Activated naive CD4-positive, alpha-beta T cell treated with anti-CD3 and anti-CD28 coated beads, Interleukin-2, amount 10 ng/mL, durations not matched to agents 7 days and 5 days (primary cell): ENCODE data around the gene TRIM3.

Experiments
- CTCF ChIA-PET: fragments of 350-600 bp; sonication (Branson Sonifier 250); formaldehyde crosslinking; loops from one replicate; lab custom pipeline; 2021; ENCODE audit warnings: antibody characterized with exemption; lab: Charles Lee
- DNase-seq: peaks from one replicate; pipeline ENCODE4 v3.0.0-alpha.2; 2020
- H3K27ac Mint-ChIP-seq: one replicate; pipeline ENCODE4 v1.8.0; 2021; ENCODE audit warnings: mild to moderate bottlenecking, moderate library complexity, mixed read lengths
- H3K27me3 Mint-ChIP-seq: one replicate; pipeline ENCODE4 v1.8.0; 2021; ENCODE audit warnings: mild to moderate bottlenecking, mixed read lengths
- H3K36me3 Mint-ChIP-seq: one replicate; pipeline ENCODE4 v1.8.0; 2021; ENCODE audit warnings: mixed read lengths
- H3K4me1 Mint-ChIP-seq: one replicate; pipeline ENCODE4 v1.8.0; 2021; ENCODE audit warnings: mixed read lengths
- H3K4me3 Mint-ChIP-seq: one replicate; pipeline ENCODE4 v1.8.0; 2021; ENCODE audit warnings: mild to moderate bottlenecking, moderate library complexity, mixed read lengths
- H3K9me3 Mint-ChIP-seq: one replicate; pipeline ENCODE4 v1.8.0; 2021; ENCODE audit warnings: mixed read lengths

Gene TRIM3

DNA sequence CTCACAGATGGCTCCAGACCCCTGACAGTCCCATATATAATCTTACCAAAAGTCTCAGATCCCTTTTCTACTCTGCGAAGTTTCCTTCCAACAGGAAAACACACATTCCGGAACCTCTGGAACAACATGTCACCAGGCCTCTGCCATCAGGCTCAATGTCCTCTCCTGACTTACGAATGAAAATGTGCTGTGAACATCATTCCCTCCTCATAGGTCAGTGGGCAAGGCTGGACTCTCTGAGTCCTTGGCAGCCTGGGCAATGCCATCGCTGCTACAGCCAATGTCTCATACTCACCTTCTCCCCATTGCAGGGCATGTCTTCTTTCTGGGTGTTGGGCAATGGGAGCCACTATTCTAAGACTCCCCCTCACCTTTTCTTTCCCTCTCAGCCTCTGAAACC lies 31.3 kb downstream of the TRIM3 start:
- H3K9me3 Mint-ChIP-seq = no peaks in the 10 kb centered on the region
- DNase-seq = no peak
- no peak overlapping the region for H3K27ac Mint-ChIP-seq
- CTCF ChIA-PET = interaction anchor here (1.1 to 14.8 kb wide), 13 partner anchors 10 to 305 kb away, joined by 3 to 563 read pairs (median 8); partner anchors contain the start of gene SMPD1
- H3K4me1 Mint-ChIP-seq = no peaks in the 10 kb centered on the region
- H3K36me3 Mint-ChIP-seq = no peaks in the 10 kb centered on the region
- H3K27me3 Mint-ChIP-seq = peaks cover 5% of the 10 kb centered on the region
- no peak overlapping the region for H3K4me3 Mint-ChIP-seq

DNA sequence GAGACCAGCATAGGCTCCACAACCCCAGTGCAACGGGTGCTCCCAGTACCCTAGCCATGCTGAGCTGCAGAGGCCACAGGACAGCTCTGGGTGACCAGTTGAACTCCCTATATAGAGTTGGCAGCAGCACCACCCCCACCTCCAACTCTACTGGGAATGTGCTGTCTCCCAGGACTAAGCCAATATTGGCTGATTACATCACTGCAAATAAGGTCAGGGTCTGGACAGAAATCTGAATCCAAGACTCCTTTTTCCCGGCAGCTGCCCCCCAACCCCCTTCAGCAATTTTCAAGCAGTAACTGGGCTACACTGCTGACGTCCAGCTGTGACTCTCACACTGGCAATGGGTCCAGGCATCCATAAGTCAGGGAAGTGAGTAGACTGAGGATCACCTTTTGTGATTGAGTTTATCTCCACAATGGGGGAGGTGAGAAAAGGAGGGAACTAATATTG lies 32.8 kb downstream of the TRIM3 start, which contains the start of gene HPX:
Gene HPX (minus strand): TSS at position 82 of the 453 bp plus-strand sequence. CDS start 24 bp downstream, at position 58.
- Mint-ChIP-seq H3K4me1 (peaks cover 1% of the 10 kb centered on the region), H3K36me3 (no peaks in the 10 kb centered on the region), H3K9me3 (no peaks in the 10 kb centered on the region), H3K27me3 (peaks cover 3% of the 10 kb centered on the region), H3K4me3 (no peak within 1 kb of the TSS), H3K27ac (no peak within 1 kb of the TSS)
- no peak for DNase-seq
- CTCF ChIA-PET = interaction anchor here (0.7 to 14.8 kb wide), 8 partner anchors 14 to 314 kb away, joined by 3 to 563 read pairs (median 5); partner anchors contain the start of gene SMPD1

DNA sequence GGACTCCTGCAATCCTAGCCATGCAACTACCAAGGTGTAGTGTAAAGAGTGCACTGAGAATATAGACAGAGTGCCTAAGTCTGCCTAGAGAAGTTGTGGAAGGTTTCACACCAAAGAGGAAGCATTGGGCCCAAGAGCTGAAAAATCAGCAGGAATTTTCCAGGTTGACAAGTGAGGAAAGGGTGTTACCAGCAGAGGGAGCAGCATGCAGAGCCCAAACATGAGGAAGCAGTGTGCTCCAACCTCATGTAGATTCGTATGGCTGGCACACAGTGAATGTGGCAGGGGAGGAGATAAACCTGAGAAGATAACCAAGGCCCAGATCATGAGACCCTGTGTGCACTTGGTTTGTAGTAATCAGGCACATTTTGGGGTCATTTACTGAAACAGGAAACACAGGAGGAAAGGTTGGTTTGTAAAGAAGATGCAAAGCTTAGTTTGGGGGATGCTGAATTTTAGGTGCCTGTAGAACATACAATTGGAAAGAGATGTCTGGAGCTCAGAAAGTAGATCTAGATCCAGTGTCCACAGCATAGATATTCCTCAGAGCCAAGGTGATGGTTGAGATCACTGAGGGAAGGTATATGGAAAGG lies 34.7 kb downstream of the TRIM3 start:
- DNase-seq = peak; percentile 50
- no peaks in the 10 kb centered on the region for H3K27me3 Mint-ChIP-seq
- H3K9me3 Mint-ChIP-seq = no peaks in the 10 kb centered on the region
- H3K27ac Mint-ChIP-seq = no peak overlapping the region
- H3K4me3 Mint-ChIP-seq = no peak overlapping the region
- CTCF ChIA-PET = interaction anchor here (0.8 to 14.8 kb wide), 14 partner anchors 9 to 69 kb away, joined by 3 to 563 read pairs (median 4); partner anchors contain the start of gene APBB1
- H3K36me3 Mint-ChIP-seq = no peaks in the 10 kb centered on the region
- peaks cover 4% of the 10 kb centered on the region for H3K4me1 Mint-ChIP-seq

DNA sequence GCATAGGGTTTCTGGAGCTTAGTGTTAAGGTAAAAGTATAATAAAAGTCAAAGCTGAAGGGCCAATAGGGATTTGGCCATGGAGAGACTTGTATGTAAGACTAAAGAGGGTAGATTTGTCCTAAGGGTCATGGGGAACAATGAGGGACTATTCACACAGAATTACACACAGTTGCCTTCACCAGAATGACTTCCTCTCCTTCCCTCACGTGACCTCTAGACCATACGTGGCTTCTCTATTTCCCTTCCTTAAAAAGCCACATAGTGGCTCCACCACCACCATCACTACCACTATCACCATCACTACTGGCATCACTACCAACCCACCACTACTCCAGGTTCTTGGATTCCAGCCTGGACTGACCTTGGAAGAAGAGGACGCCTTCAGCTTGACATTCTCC lies 35.7 kb downstream of the TRIM3 start:
- H3K36me3 Mint-ChIP-seq = no peaks in the 10 kb centered on the region
- no peak overlapping the region for H3K27ac Mint-ChIP-seq
- CTCF ChIA-PET = interaction anchor here (0.9 to 14.8 kb wide), 13 partner anchors 8 to 245 kb away, joined by 3 to 563 read pairs (median 5); partner anchors contain the start of genes APBB1 and MRPL17
- no peaks in the 10 kb centered on the region for H3K9me3 Mint-ChIP-seq
- no peak overlapping the region for H3K4me3 Mint-ChIP-seq
- H3K4me1 Mint-ChIP-seq = peaks cover 4% of the 10 kb centered on the region
- DNase-seq = no peak
- H3K27me3 Mint-ChIP-seq = no peaks in the 10 kb centered on the region

DNA sequence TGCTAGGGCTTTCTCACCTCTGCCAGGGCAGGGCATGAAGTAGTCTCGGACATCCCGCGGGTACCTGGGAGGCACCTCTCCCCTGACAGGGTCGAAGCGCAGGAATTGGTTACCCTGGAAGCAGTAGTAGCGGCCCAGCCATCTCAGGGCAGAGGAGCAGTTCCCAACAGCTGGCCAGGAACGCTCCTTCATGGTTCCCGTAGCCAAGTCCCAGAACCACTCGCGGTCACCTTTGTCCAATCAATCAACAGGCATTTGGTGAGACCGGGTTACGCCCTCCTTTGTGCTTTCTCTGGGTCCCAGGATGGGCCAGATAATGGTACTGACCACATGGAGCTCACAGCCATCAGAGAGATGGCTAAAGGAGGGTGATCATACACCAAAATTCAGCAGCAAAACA lies 36.3 kb downstream of the TRIM3 start:
- H3K36me3 Mint-ChIP-seq = no peaks in the 10 kb centered on the region
- DNase-seq = no peak
- H3K4me3 Mint-ChIP-seq = no peak overlapping the region
- CTCF ChIA-PET = interaction anchor here (0.9 to 14.8 kb wide), 11 partner anchors 7 to 246 kb away, joined by 3 to 563 read pairs (median 5); partner anchors contain the start of genes APBB1 and MRPL17
- no peaks in the 10 kb centered on the region for H3K9me3 Mint-ChIP-seq
- peaks cover 4% of the 10 kb centered on the region for H3K4me1 Mint-ChIP-seq
- H3K27ac Mint-ChIP-seq = no peak overlapping the region
- no peaks in the 10 kb centered on the region for H3K27me3 Mint-ChIP-seq

DNA sequence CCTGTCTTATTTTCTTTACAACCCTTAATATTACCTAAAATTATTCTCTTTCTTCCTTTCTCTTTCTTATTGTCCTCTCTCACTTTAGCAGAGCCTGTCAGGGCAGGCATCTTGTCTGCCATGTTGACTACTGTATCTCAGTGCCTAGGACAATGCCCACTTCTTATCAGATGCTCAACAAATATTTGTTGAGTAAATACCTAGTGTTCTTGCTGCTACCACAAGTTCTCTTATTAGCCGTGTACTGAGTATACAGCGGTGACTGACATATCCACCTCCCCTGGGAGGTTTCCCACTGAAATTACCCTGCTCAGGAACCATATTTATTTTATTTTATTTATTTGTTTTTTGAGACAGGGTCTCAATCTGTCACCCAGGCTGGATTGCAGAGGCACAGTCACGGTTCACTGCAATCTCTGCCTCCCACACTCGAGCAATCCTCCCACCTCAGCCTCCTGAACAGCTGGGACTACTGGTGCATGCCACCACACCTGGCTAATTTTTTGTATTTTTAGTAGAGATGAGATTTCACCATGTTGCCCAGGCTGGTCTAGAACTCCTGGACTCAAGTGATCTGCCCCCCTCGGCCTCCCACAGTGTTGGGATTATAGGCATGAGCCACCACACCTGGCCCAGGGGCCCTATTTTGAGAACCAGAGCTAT lies 39.6 kb downstream of the TRIM3 start:
- Mint-ChIP-seq H3K27me3 (no peaks in the 10 kb centered on the region), H3K9me3 (no peaks in the 10 kb centered on the region), H3K4me1 (peaks cover 4% of the 10 kb centered on the region), H3K4me3 (no peak overlapping the region), H3K36me3 (no peaks in the 10 kb centered on the region), H3K27ac (no peak overlapping the region)
- DNase-seq = no peak
- CTCF ChIA-PET = interaction anchor here (0.8 to 2.5 kb wide), 3 partner anchors 10 to 55 kb away, joined by 3 to 11 read pairs (median 4); no protein-coding TSS in a partner anchor

DNA sequence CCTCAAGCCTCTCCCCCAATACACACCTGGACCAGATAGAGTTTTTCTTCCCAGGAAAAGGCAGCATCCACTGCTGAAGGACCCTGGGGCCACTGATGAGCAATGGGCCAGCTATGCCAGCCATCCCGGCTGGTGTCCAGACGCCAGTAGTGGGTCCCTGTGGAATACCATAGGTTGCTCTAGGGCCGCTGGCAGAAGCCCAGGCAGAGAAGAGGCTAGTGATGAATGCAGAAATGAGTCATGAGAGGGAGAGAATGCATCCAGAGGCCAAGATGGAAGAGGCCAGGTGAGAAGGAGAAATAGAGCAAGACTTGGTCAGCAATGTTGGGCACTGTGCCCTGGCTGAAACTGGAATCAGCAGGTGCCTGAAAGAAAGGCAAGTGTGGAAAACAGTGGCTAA lies 41.9 kb downstream of the TRIM3 start:
- DNase-seq = no peak
- CTCF ChIA-PET = interaction anchor here (3.8 kb wide), 1 partner anchor 53 kb away, joined by 20 read pairs; no protein-coding TSS in a partner anchor
- H3K36me3 Mint-ChIP-seq = no peaks in the 10 kb centered on the region
- H3K27ac Mint-ChIP-seq = no peak overlapping the region
- peaks cover 4% of the 10 kb centered on the region for H3K4me1 Mint-ChIP-seq
- no peaks in the 10 kb centered on the region for H3K9me3 Mint-ChIP-seq
- H3K27me3 Mint-ChIP-seq = peaks cover 6% of the 10 kb centered on the region
- no peak overlapping the region for H3K4me3 Mint-ChIP-seq

DNA sequence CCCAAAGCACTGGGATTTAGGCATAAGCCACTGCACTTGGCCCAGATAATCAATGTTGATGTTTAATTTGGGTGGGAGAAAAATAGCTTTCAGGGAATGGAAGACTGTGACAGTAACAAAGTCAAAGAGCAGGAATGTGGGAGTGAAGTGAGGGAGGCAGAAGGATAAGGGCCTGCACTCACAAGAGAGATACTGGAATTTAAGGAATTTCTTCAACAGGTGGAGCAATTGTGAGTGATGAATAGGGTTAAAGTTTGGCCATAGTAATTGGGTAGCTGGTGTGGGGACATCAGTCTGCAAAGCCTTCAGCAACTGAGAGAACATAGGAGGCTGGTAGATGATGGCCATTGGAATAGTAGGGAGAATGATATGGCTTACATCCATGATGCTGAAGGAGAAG lies 46.2 kb downstream of the TRIM3 start:
- H3K27ac Mint-ChIP-seq = no peak overlapping the region
- no peaks in the 10 kb centered on the region for H3K4me1 Mint-ChIP-seq
- CTCF ChIA-PET = interaction anchor here (1.4 to 2.3 kb wide), 3 partner anchors 10 to 49 kb away, joined by 4 to 13 read pairs (median 10); no protein-coding TSS in a partner anchor
- H3K9me3 Mint-ChIP-seq = no peaks in the 10 kb centered on the region
- H3K36me3 Mint-ChIP-seq = no peaks in the 10 kb centered on the region
- no peak for DNase-seq
- H3K4me3 Mint-ChIP-seq = no peak overlapping the region
- peaks cover 43% of the 10 kb centered on the region for H3K27me3 Mint-ChIP-seq

DNA sequence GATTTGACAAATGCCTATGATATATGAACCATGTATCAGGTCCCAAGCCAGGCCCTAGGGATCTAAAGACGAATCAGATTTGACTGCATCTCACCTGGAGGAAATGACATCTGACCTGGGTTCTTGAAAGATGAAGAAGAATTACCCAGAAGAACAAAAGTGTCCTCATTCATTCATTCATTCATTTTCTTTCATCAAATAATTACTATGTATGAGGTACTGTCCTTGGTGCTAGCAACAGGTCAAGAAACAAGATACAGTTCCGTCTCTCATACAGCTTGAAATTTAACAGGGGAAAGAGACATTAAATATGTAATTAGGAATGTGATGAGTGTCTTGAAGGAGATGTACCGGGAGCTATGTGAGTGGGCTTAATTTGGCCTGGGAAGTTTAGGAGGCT lies 53.1 kb downstream of the TRIM3 start:
- peaks cover 52% of the 10 kb centered on the region for H3K27me3 Mint-ChIP-seq
- H3K9me3 Mint-ChIP-seq = no peaks in the 10 kb centered on the region
- no peak overlapping the region for H3K27ac Mint-ChIP-seq
- H3K36me3 Mint-ChIP-seq = no peaks in the 10 kb centered on the region
- CTCF ChIA-PET = interaction anchor here (0.8 to 3.5 kb wide), 4 partner anchors 9 to 84 kb away, joined by 3 to 19 read pairs (median 4); no protein-coding TSS in a partner anchor
- DNase-seq = no peak
- no peak overlapping the region for H3K4me3 Mint-ChIP-seq
- peaks cover 7% of the 10 kb centered on the region for H3K4me1 Mint-ChIP-seq

DNA sequence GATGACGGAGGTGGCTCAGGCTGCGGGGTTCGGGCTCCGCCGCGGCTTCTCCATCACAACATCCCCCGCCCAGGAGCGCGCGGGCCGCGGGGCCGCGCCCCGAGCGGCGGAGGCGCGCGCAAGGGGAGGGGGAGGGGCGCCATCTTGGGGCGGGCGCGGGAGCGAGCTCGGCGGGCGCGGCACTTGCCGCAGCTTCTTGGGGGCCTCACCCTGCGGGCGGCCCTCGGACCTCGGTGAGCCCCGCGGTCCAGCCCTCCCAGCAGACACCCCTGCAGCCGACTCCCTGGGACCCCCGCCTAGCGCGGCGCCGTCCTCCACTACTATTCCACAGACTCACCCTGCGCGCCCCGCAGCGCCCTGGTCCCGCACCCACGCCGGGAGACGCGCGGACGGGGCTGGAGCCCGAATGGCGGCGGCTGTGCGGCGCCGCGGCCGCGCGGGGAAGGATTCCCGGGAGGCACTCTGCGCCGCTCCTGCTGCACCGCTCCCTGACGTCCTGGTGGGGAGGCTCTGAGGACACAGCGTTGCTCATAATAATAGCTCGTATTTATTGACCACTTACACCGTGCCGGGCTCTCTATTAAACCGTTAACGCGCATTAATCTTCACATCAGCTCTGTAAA lies 54.6 kb downstream of the TRIM3 start, which contains the start of gene APBB1:
Gene APBB1 (minus strand): TSS at position 86 of the 623 bp plus-strand sequence. CDS start 7,747 bp downstream, outside the sequence.
- Mint-ChIP-seq H3K9me3 (no peaks in the 10 kb centered on the region), H3K36me3 (no peaks in the 10 kb centered on the region), H3K27me3 (peaks cover 37% of the 10 kb centered on the region), H3K4me1 (peaks cover 7% of the 10 kb centered on the region), H3K4me3 (no peak within 1 kb of the TSS), H3K27ac (peak within 1 kb of the TSS; percentile 73)
- peak; percentile 74 for DNase-seq
- CTCF ChIA-PET = interaction anchor here (0.9 to 3.5 kb wide), 7 partner anchors 11 to 86 kb away, joined by 5 to 19 read pairs (median 6); no protein-coding TSS in a partner anchor

DNA sequence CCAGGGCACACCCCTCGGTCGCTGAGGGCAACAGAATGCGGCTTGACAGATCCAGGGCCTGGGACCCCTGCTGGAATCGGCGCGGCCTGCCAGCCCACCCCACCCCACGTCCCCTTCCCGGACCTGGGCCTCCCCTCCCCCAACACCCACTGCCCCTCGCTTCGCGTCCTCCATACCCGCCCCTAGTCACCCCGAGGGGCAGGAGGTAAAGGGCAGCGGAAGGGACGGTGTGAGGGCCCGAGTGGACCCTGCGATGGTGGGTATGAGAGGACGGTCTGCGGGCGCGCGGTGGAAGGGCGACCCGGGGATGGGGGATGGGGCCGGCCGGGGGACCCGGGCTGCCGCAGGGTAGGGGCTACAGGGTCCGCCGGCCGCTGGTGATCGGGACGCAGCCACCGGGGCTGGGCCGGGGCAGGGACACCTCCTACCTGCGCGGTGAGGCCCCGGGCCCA lies 55.2 kb downstream of the TRIM3 start:
- H3K27me3 Mint-ChIP-seq = peaks cover 34% of the 10 kb centered on the region
- H3K4me3 Mint-ChIP-seq = no peak overlapping the region
- CTCF ChIA-PET = interaction anchor here (1.4 to 3.5 kb wide), 7 partner anchors 11 to 87 kb away, joined by 5 to 19 read pairs (median 6); no protein-coding TSS in a partner anchor
- peak overlapping the region; percentile 73 for H3K27ac Mint-ChIP-seq
- no peaks in the 10 kb centered on the region for H3K9me3 Mint-ChIP-seq
- peaks cover 7% of the 10 kb centered on the region for H3K4me1 Mint-ChIP-seq
- H3K36me3 Mint-ChIP-seq = no peaks in the 10 kb centered on the region
- peak; percentile 43 for DNase-seq

DNA sequence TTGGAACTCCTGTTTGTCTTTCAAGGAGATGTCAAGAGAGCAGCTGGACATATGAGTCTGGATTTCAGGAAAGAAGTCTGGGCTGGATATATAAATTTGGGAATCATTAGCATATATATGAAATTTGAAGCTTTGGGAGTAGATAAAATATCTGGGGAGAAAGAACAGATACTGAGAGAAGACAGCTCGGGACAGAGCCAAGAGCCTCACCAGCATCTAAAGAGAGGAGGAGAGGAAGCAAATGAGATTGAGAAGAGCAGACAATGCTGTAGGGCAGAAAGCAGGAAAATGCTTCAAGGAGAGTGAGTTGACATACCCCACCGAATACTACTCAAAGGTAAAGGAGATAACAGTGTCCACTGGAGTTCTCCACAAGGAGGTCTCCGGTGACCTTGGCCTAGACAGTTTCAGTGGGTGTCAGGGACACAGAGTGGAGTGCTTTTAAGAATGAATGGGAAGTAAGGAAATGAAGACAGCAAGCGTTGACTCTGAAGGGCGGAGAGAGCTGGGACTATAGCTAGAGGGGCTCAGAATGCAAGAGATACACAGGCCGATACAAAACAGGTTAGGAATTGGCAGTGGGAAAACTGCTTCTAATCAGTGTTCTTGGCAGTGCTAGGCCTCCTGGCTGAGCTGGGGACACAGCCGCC lies 55.7 kb downstream of the TRIM3 start:
- H3K36me3 Mint-ChIP-seq = peaks cover 3% of the 10 kb centered on the region
- H3K4me3 Mint-ChIP-seq = no peak overlapping the region
- H3K27ac Mint-ChIP-seq = no peak overlapping the region
- DNase-seq = no peak
- CTCF ChIA-PET = interaction anchor here (2.2 to 3.5 kb wide), 3 partner anchors 14 to 39 kb away, joined by 6 to 19 read pairs (median 10); no protein-coding TSS in a partner anchor
- peaks cover 30% of the 10 kb centered on the region for H3K27me3 Mint-ChIP-seq
- H3K9me3 Mint-ChIP-seq = no peaks in the 10 kb centered on the region
- peaks cover 7% of the 10 kb centered on the region for H3K4me1 Mint-ChIP-seq

DNA sequence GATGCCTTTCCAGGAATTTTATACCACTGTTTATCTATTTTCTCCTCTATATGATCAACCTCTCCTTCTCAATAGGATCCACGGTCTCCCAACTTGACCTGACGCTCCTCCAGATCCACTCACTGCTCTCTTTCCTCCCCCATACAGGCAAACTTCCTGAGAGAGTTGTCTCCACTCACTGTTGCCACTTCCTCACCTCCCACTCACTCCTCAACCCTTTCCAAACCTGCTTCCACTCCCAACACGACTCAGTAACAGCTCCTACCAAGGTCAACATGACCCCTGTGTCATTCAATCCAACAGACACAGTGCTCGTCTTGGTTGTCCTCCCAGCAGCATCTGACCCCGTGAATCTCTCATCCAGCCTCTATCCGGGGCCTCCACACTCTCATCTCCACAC lies 57.9 kb downstream of the TRIM3 start:
- CTCF ChIA-PET = interaction anchor here (0.6 to 3.7 kb wide), 2 partner anchors 28 to 37 kb away, joined by 4 to 18 read pairs; no protein-coding TSS in a partner anchor
- Mint-ChIP-seq H3K9me3 (no peaks in the 10 kb centered on the region), H3K27ac (no peak overlapping the region), H3K27me3 (peaks cover 10% of the 10 kb centered on the region), H3K36me3 (peaks cover 9% of the 10 kb centered on the region), H3K4me1 (peaks cover 7% of the 10 kb centered on the region), H3K4me3 (no peak overlapping the region)
- no peak for DNase-seq
